Measurements from ENCODE around the gene SNX32.

SNX32 gene

GRCh38 chr11:65872586-65873317 lies 39.0 kb downstream of the SNX32 start, which contains the start of gene EFEMP2:
EFEMP2 (minus strand) TSS chr11:65872800; CDS start chr11:65872354, 446 bp downstream.
- Mint-ChIP-seq H3K4me3 (peak within 1 kb of the TSS; percentile 86), H3K4me1 (peaks cover 27% of the 10 kb centered on the region), H3K9me3 (no peaks in the 10 kb centered on the region), H3K36me3 (ENCODE audit: insufficient read depth) (peaks cover 8% of the 10 kb centered on the region), H3K27me3 (no peaks in the 10 kb centered on the region), H3K27ac (ENCODE audit: low read depth) (peak within 1 kb of the TSS; percentile 91)
- DNase-seq (ENCODE audit: low spot score in 2 of 2) (no peak), ATAC-seq (replicated peaks; ENCODE audit: extremely low read depth, poor library complexity, severe bottlenecking) (peak; percentile 3)

GRCh38 chr11:65873318-65874156 lies 39.8 kb downstream of the SNX32 start:
- peak overlapping the region; percentile 86 for H3K4me3 Mint-ChIP-seq
- peaks cover 6% of the 10 kb centered on the region for H3K36me3 Mint-ChIP-seq (ENCODE audit: insufficient read depth)
- peak; percentile 97 to 98 for DNase-seq (ENCODE audit: low spot score in 2 of 2)
- peaks cover 33% of the 10 kb centered on the region for H3K4me1 Mint-ChIP-seq
- H3K27ac Mint-ChIP-seq (ENCODE audit: low read depth), result peak overlapping the region; percentile 91
- no peaks in the 10 kb centered on the region for H3K9me3 Mint-ChIP-seq
- peak; percentile 86 for ATAC-seq (replicated peaks; ENCODE audit: extremely low read depth, poor library complexity, severe bottlenecking)
- no peaks in the 10 kb centered on the region for H3K27me3 Mint-ChIP-seq

- Mint-ChIP-seq H3K9me3 (no peaks in the 10 kb centered on the region), H3K4me1 (peaks cover 51% of the 10 kb centered on the region), H3K27ac (ENCODE audit: low read depth) (peak within 1 kb of the TSS; percentile 91)
Measured at GRCh38 chr11:65879617-65880016, 45.9 kb downstream of the SNX32 start, which contains the start of gene CTSW. CTSW (plus strand) TSS chr11:65879837; CDS start chr11:65879855, 18 bp downstream.

GRCh38 chr11:65880027-65880426 lies 46.3 kb downstream of the SNX32 start:
- DNase-seq (ENCODE audit: low spot score in 2 of 2) (no peak), ATAC-seq (replicated peaks; ENCODE audit: extremely low read depth, poor library complexity, severe bottlenecking) (no peak)
- peak overlapping the region; percentile 81 for H3K4me3 Mint-ChIP-seq
- H3K36me3 Mint-ChIP-seq (ENCODE audit: insufficient read depth), result peaks cover 10% of the 10 kb centered on the region
- H3K9me3 Mint-ChIP-seq, result no peaks in the 10 kb centered on the region
- no peaks in the 10 kb centered on the region for H3K27me3 Mint-ChIP-seq
- H3K4me1 Mint-ChIP-seq, result peaks cover 55% of the 10 kb centered on the region
- H3K27ac Mint-ChIP-seq (ENCODE audit: low read depth), result peak overlapping the region; percentile 91

More at GRCh38 chr11:65879617-65880016, 45.9 kb downstream of the SNX32 start, which contains the start of gene CTSW:
- H3K4me3 Mint-ChIP-seq, result peak within 1 kb of the TSS; percentile 81
- ATAC-seq (replicated peaks; ENCODE audit: extremely low read depth, poor library complexity, severe bottlenecking) (peak; percentile 70), DNase-seq (ENCODE audit: low spot score in 2 of 2) (no peak)
- H3K36me3 Mint-ChIP-seq (ENCODE audit: insufficient read depth), result peaks cover 7% of the 10 kb centered on the region
- H3K27me3 Mint-ChIP-seq, result no peaks in the 10 kb centered on the region

GRCh38 chr11:65880844-65881421 lies 47.2 kb downstream of the SNX32 start:
- Mint-ChIP-seq H3K9me3 (no peaks in the 10 kb centered on the region), H3K36me3 (ENCODE audit: insufficient read depth) (peaks cover 11% of the 10 kb centered on the region), H3K27me3 (no peaks in the 10 kb centered on the region), H3K4me1 (peaks cover 60% of the 10 kb centered on the region), H3K4me3 (peak overlapping the region; percentile 81), H3K27ac (ENCODE audit: low read depth) (peak overlapping the region; percentile 91)
- DNase-seq (ENCODE audit: low spot score in 2 of 2) (no peak), ATAC-seq (replicated peaks; ENCODE audit: extremely low read depth, poor library complexity, severe bottlenecking) (no peak)

- peaks cover 67% of the 10 kb centered on the region for H3K4me1 Mint-ChIP-seq
- no peak for ATAC-seq (replicated peaks; ENCODE audit: extremely low read depth, poor library complexity, severe bottlenecking)
Measured at GRCh38 chr11:65882120-65883057, 48.6 kb downstream of the SNX32 start.

GRCh38 chr11:65883058-65883761 lies 49.4 kb downstream of the SNX32 start:
- no peaks in the 10 kb centered on the region for H3K27me3 Mint-ChIP-seq
- no peak overlapping the region for H3K27ac Mint-ChIP-seq (ENCODE audit: low read depth)
- H3K4me1 Mint-ChIP-seq, result peaks cover 68% of the 10 kb centered on the region

More at GRCh38 chr11:65882120-65883057, 48.6 kb downstream of the SNX32 start:
- H3K27me3 Mint-ChIP-seq, result no peaks in the 10 kb centered on the region
- DNase-seq (ENCODE audit: low spot score in 2 of 2), result no peak
- H3K9me3 Mint-ChIP-seq, result no peaks in the 10 kb centered on the region
- peak overlapping the region; percentile 81 for H3K4me3 Mint-ChIP-seq
- peak overlapping the region; percentile 91 for H3K27ac Mint-ChIP-seq (ENCODE audit: low read depth)
- peaks cover 11% of the 10 kb centered on the region for H3K36me3 Mint-ChIP-seq (ENCODE audit: insufficient read depth)

GRCh38 chr11:65883786-65884715 lies 50.3 kb downstream of the SNX32 start:
- ATAC-seq (replicated peaks; ENCODE audit: extremely low read depth, poor library complexity, severe bottlenecking) (no peak), DNase-seq (ENCODE audit: low spot score in 2 of 2) (no peak)
- peaks cover 68% of the 10 kb centered on the region for H3K4me1 Mint-ChIP-seq
- peak overlapping the region; percentile 41 for H3K27ac Mint-ChIP-seq (ENCODE audit: low read depth)
- H3K27me3 Mint-ChIP-seq, result no peaks in the 10 kb centered on the region
- no peaks in the 10 kb centered on the region for H3K9me3 Mint-ChIP-seq
- H3K4me3 Mint-ChIP-seq, result no peak overlapping the region
- peaks cover 22% of the 10 kb centered on the region for H3K36me3 Mint-ChIP-seq (ENCODE audit: insufficient read depth)

More at GRCh38 chr11:65883058-65883761, 49.4 kb downstream of the SNX32 start:
- H3K36me3 Mint-ChIP-seq (ENCODE audit: insufficient read depth), result peaks cover 16% of the 10 kb centered on the region
- H3K4me3 Mint-ChIP-seq, result no peak overlapping the region
- DNase-seq (ENCODE audit: low spot score in 2 of 2), result no peak
- no peaks in the 10 kb centered on the region for H3K9me3 Mint-ChIP-seq
- no peak for ATAC-seq (replicated peaks; ENCODE audit: extremely low read depth, poor library complexity, severe bottlenecking)

GRCh38 chr11:65884716-65885092 lies 50.9 kb downstream of the SNX32 start:
- no peaks in the 10 kb centered on the region for H3K9me3 Mint-ChIP-seq
- peaks cover 22% of the 10 kb centered on the region for H3K36me3 Mint-ChIP-seq (ENCODE audit: insufficient read depth)

GRCh38 chr11:65885231-65885630 lies 51.5 kb downstream of the SNX32 start:
- Mint-ChIP-seq H3K27me3 (no peaks in the 10 kb centered on the region), H3K4me1 (peaks cover 68% of the 10 kb centered on the region), H3K27ac (ENCODE audit: low read depth) (no peak overlapping the region), H3K9me3 (no peaks in the 10 kb centered on the region), H3K36me3 (ENCODE audit: insufficient read depth) (peaks cover 25% of the 10 kb centered on the region), H3K4me3 (no peak overlapping the region)
- ATAC-seq (replicated peaks; ENCODE audit: extremely low read depth, poor library complexity, severe bottlenecking), result no peak
- DNase-seq (ENCODE audit: low spot score in 2 of 2), result no peak

More at GRCh38 chr11:65884716-65885092, 50.9 kb downstream of the SNX32 start:
- ATAC-seq (replicated peaks; ENCODE audit: extremely low read depth, poor library complexity, severe bottlenecking), result peak; percentile 21
- H3K27me3 Mint-ChIP-seq, result no peaks in the 10 kb centered on the region
- no peak overlapping the region for H3K4me3 Mint-ChIP-seq
- peaks cover 68% of the 10 kb centered on the region for H3K4me1 Mint-ChIP-seq
- DNase-seq (ENCODE audit: low spot score in 2 of 2), result peak; percentile 66 to 73
- peak overlapping the region; percentile 41 for H3K27ac Mint-ChIP-seq (ENCODE audit: low read depth)
